SK-N-SH (cell line): ENCODE measurements around the gene NOLC1. TPM values are rescaled to one million over a fixed set of nuclear protein-coding genes. Genes with fewer than 3 reads are reported as not detected.

Experiments used
- CTCF ChIA-PET: fragments of 300-600, 350-600 bp; formaldehyde crosslinking; extraction: SDS; loops from one replicate; lab custom pipeline; 2021; lab: Yijun Ruan, JAX
- POLR2A ChIA-PET: fragments of 350-600 bp; sonication (Branson Sonifier 250); formaldehyde crosslinking; extraction: SDS; loops from one replicate; lab custom pipeline; 2020; ENCODE audit warnings: antibody characterized with exemption, inconsistent platforms; lab: Yijun Ruan, JAX
- DNase-seq: peaks from one replicate; pipeline ENCODE4 v3.0.0; 2012
- H2AFZ ChIP-seq: fragments of 200-600 bp; sonication (generic); 2 replicates; pipeline ENCODE4 v1.8.1; 2016; ENCODE audit warnings: antibody characterized with exemption, mild to moderate bottlenecking, low read depth
- H3F3A ChIP-seq: fragments of 200-600 bp; sonication (generic); replicated peaks from 2 replicates; pipeline ENCODE3; 2016; ENCODE audit warnings: antibody characterized with exemption, mild to moderate bottlenecking; ENCODE audit not compliant: insufficient read depth
- H3K27ac ChIP-seq, 2 experiments: fragments of 200-500 bp in 1 of 2; fragments of 200-600 bp in 1 of 2; sonication (Bioruptor generic) in 1 of 2; sonication (generic), shearing (Covaris generic) in 1 of 2; 2 replicates each; pipeline versions ENCODE4 v1.5.1 to v1.6.1; 2014 to 2016; ENCODE audit warnings: low read depth in 2 of 2, inconsistent platforms in 1 of 2, low read length in 1 of 2, mild to moderate bottlenecking in 1 of 2, mixed read lengths in 1 of 2
- H3K27me3 ChIP-seq: fragments of 200-600 bp; sonication (generic), shearing (Covaris generic); 2 replicates; pipeline ENCODE4 v1.6.1; 2016; ENCODE audit warnings: mixed run types; ENCODE audit not compliant: insufficient read depth
- H3K36me3 ChIP-seq, 2 experiments: fragments of 200-500 bp in 1 of 2; fragments of 200-600 bp in 1 of 2; sonication (Bioruptor generic) in 1 of 2; sonication (generic) in 1 of 2; replicated peaks in 1 of 2; 2 replicates each; pipeline versions ENCODE3 to v1.5.1; 2014 to 2016; ENCODE audit warnings: low read length in 1 of 2, mild to moderate bottlenecking in 1 of 2; ENCODE audit not compliant: insufficient read depth in 2 of 2, control insufficient read depth in 1 of 2
- H3K4me1 ChIP-seq, 2 experiments: fragments of 200-500 bp in 1 of 2; fragments of 200-600 bp in 1 of 2; sonication (Bioruptor generic) in 1 of 2; sonication (generic), shearing (Covaris generic) in 1 of 2; 2 replicates each; pipeline versions ENCODE4 v1.5.1 to v1.6.1; 2014 to 2016; ENCODE audit warnings: low read depth in 1 of 2, low read length in 1 of 2, mixed run types in 1 of 2; ENCODE audit not compliant: insufficient read depth in 2 of 2, control insufficient read depth in 1 of 2
- H3K4me2 ChIP-seq: fragments of 200-600 bp; sonication (generic), shearing (Covaris generic); 2 replicates; pipeline ENCODE4 v1.6.1; 2017; ENCODE audit warnings: mixed run types
- H3K4me3 ChIP-seq, 2 experiments: fragments of 200-500 bp in 1 of 2; fragments of 200-600 bp in 1 of 2; sonication (Bioruptor generic) in 1 of 2; sonication (generic), shearing (Covaris generic) in 1 of 2; 2 replicates each; pipeline versions ENCODE4 v1.5.1 to v1.8.1; 2014 to 2016; ENCODE audit warnings: low read depth in 2 of 2, inconsistent platforms in 1 of 2, low read length in 1 of 2, mild to moderate bottlenecking in 1 of 2, mixed read lengths in 1 of 2, moderate library complexity in 1 of 2
- H3K79me2 ChIP-seq: fragments of 200-600 bp; sonication (generic); 2 replicates; pipeline ENCODE4 v1.8.1; 2017; ENCODE audit warnings: mild to moderate bottlenecking; ENCODE audit not compliant: insufficient read depth
- H3K9ac ChIP-seq: fragments of 200-600 bp; sonication (generic); 2 replicates; pipeline ENCODE4 v1.6.1; 2017; ENCODE audit warnings: mixed run types
- H3K9me2 ChIP-seq: fragments of 200-600 bp; sonication (generic); 2 replicates; pipeline ENCODE4 v1.6.1; 2017; ENCODE audit warnings: mixed run types
- H3K9me3 ChIP-seq: fragments of 200-600 bp; sonication (generic); 2 replicates; pipeline ENCODE4 v1.6.1; 2017; ENCODE audit warnings: mixed run types, mild to moderate bottlenecking, moderate library complexity
- H4K20me1 ChIP-seq: fragments of 200-600 bp; sonication (generic); 2 replicates; pipeline ENCODE4 v1.6.1; 2017; ENCODE audit warnings: mild to moderate bottlenecking, mixed run types; ENCODE audit not compliant: insufficient read depth
- CHD2 ChIP-seq: fragments of 150-350 bp; IDR thresholded peaks from 2 replicates; pipeline ENCODE4 v1.6.1; 2018; ENCODE audit warnings: low read length; ENCODE audit not compliant: partially characterized antibody
- FOSL2 ChIP-seq: IDR thresholded peaks from 2 replicates; pipeline ENCODE4 v1.4.0; 2012; ENCODE audit warnings: low read depth, mild to moderate bottlenecking, moderate library complexity, borderline replicate concordance
- FOXJ3 ChIP-seq: sonication (generic); formaldehyde crosslinking; IDR thresholded peaks from 2 replicates; pipeline ENCODE4 v1.5.1; 2020; ENCODE audit warnings: mild to moderate bottlenecking, missing genetic modification reagents
- FOXM1 ChIP-seq: IDR thresholded peaks from 2 replicates; pipeline ENCODE4 v1.4.0; 2012; ENCODE audit warnings: low read depth, mild to moderate bottlenecking
- MEF2A ChIP-seq: IDR thresholded peaks from 2 replicates; pipeline ENCODE4 v1.4.0; 2012; ENCODE audit warnings: low read depth, borderline replicate concordance
- NFIC ChIP-seq: IDR thresholded peaks from 2 replicates; pipeline ENCODE4 v1.4.0; 2012; ENCODE audit warnings: borderline replicate concordance
- NRF1 ChIP-seq: IDR thresholded peaks from 2 replicates; pipeline ENCODE4 v1.6.1; 2012; ENCODE audit warnings: low read depth, mild to moderate bottlenecking, low read length
- PBX3 ChIP-seq: IDR thresholded peaks from 2 replicates; pipeline ENCODE4; 2012
- POLR2AphosphoS5 ChIP-seq: IDR thresholded peaks from 2 replicates; pipeline ENCODE4 v1.6.1; 2012; ENCODE audit warnings: low read depth, low read length
- RXRA ChIP-seq: IDR thresholded peaks from 2 replicates; pipeline ENCODE4 v1.4.0; 2012; ENCODE audit warnings: low read depth, mild to moderate bottlenecking, borderline replicate concordance
- SIN3A ChIP-seq: IDR thresholded peaks from 2 replicates; pipeline ENCODE4 v1.6.1; 2012; ENCODE audit warnings: low read depth, mild to moderate bottlenecking, low read length, moderate library complexity, borderline replicate concordance
- SMC3 ChIP-seq: IDR thresholded peaks from 2 replicates; pipeline ENCODE4 v1.6.1; 2012; ENCODE audit warnings: low read depth, low read length, improper control_type of control experiment
- TAF1 ChIP-seq: IDR thresholded peaks from 2 replicates; pipeline ENCODE4 v1.6.1; 2012; ENCODE audit warnings: low read depth, mild to moderate bottlenecking, low read length, moderate library complexity, borderline replicate concordance
- TEAD4 ChIP-seq: IDR thresholded peaks from 2 replicates; pipeline ENCODE4 v1.4.0; 2012; ENCODE audit warnings: mild to moderate bottlenecking, borderline replicate concordance; ENCODE audit not compliant: insufficient read depth
- ZBTB33 ChIP-seq: IDR thresholded peaks from 2 replicates; pipeline ENCODE4 v1.4.0; 2012; ENCODE audit warnings: low read depth, borderline replicate concordance
- WGBS: methylation state at CpG from one replicate; pipeline ENCODE4 v1.1.6; 2017; ENCODE audit warnings: low lambda C conversion rate; 5-methylcytosine and 5-hydroxymethylcytosine counted together
- polyA plus RNA-seq, 3 experiments: library from polyadenylated mRNA; depleted of rRNA; stranded (reverse); fragments of >200 nt; gene quantifications; 2 replicates each; pipeline ENCODE4 v1.2.3, GENCODE V29; 2012

The NOLC1 gene
- polyA plus RNA-seq, 1 of the 3 experiments (the other 2 are of a cell fraction): 71.8 TPM

- TF ChIP-seq ZBTB33 (no peak), NRF1 (no peak), SMC3 (no peak), MEF2A (no peak), TEAD4 (no peak), FOXJ3 (CRISPR knock-in tag) (no peak), FOSL2 (no peak), CHD2 (no peak)
- TF ChIP-seq, all 33 proteins: peak for 0
- ChIA-PET CTCF (interaction anchor here (1.0 to 3.4 kb wide), 4 partner anchors 12 to 1052 kb away, joined by 3 to 12 read pairs (median 5); partner anchors contain the start of gene KAZALD1), POLR2A (interaction anchor here (0.8 to 1.0 kb wide), 2 partner anchors 62 to 307 kb away, joined by 3 read pairs; partner anchors contain the start of gene FBXL15)
- Histone ChIP-seq H3K9me2 (no peaks in the 10 kb centered on the region), H2AFZ (no peak overlapping the region), H3K9me3 (no peaks in the 10 kb centered on the region), H3K79me2 (peaks cover 79% of the 10 kb centered on the region), H3K4me2 (peak overlapping the region; percentile 94), H3K27ac (peak overlapping the region; percentile 47 to 95), H3K4me3 (peak overlapping the region; percentile 72 to 84), H3K36me3 (peaks cover 25 to 29% of the 10 kb centered on the region in 2 experiments), H4K20me1 (peaks cover 47% of the 10 kb centered on the region), H3K9ac (peak overlapping the region; percentile 86), H3K27me3 (no peaks in the 10 kb centered on the region), H3K4me1 (peaks cover 41 to 51% of the 10 kb centered on the region in 2 experiments), H3F3A (peaks cover 21% of the 10 kb centered on the region)
- DNase-seq: peak; percentile 61
- under 1% methylated on average over 16 of the region's 45 CpGs for WGBS
These were observed 38.0 kb upstream of the NOLC1 start for GRCh38 chr10:102113956-102114857.

GRCh38 chr10:102114861-102115618, 37.1 kb upstream of the NOLC1 start:
- H3K36me3 ChIP-seq: peaks cover 16 to 22% of the 10 kb centered on the region in 2 experiments
- H3K4me2 ChIP-seq: peak overlapping the region; percentile 94
- peaks cover 41 to 53% of the 10 kb centered on the region in 2 experiments for H3K4me1 ChIP-seq
- H4K20me1 ChIP-seq: peaks cover 42% of the 10 kb centered on the region
- no peaks in the 10 kb centered on the region for H3K9me3 ChIP-seq
- POLR2A ChIA-PET: interaction anchor here (1.0 kb wide), 1 partner anchor 63 kb away, joined by 3 read pairs; no protein-coding TSS in a partner anchor
- H3K9me2 ChIP-seq: no peaks in the 10 kb centered on the region
- TF ChIP-seq FOXM1 (no peak), POLR2AphosphoS5 (peak; percentile 93), CHD2 (no peak), NFIC (no peak), PBX3 (0 out of 2 replicates have a peak, but pooled peaks have one; percentile 7), ZBTB33 (no peak), FOXJ3 (CRISPR knock-in tag) (0 out of 2 replicates have a peak, but pooled peaks have one; percentile 23), RXRA (no peak), SIN3A (0 out of 2 replicates have a peak, but pooled peaks have one; percentile 67), TAF1 (peak; percentile 91)
- no peaks in the 10 kb centered on the region for H3K27me3 ChIP-seq
- DNase-seq: peak; percentile 88
- WGBS: 3% methylated on average over 20 of the region's 23 CpGs
- H3K79me2 ChIP-seq: peaks cover 86% of the 10 kb centered on the region
- H2AFZ ChIP-seq: no peak overlapping the region
- peak overlapping the region; percentile 67 to 72 for H3K4me3 ChIP-seq
- CTCF ChIA-PET: no interaction called here
- H3K27ac ChIP-seq: peak overlapping the region; percentile 86 to 95
- peak overlapping the region; percentile 58; the same call in 1 of the 2 replicates for H3K9ac ChIP-seq
- H3F3A ChIP-seq: peaks cover 17% of the 10 kb centered on the region
